HL-60 (cell line): ENCODE results near the gene ARR3.
"Not testable (repeated sequence)": the region's sequence is repeated elsewhere in the genome, so short reads cannot be mapped to it uniquely, and the experiment has no call there.

Experiments used
- DNase-seq, 2 experiments: peaks; one replicate each; pipeline ENCODE4 v3.0.0-alpha.2; 2010 to 2020; ENCODE audit warnings: low read depth in 1 of 2, low spot score in 1 of 2
- H3K27ac ChIP-seq: fragments of 250-450 bp; sonication (Bioruptor Pico); replicated peaks from 2 replicates; pipeline ENCODE4 v1.5.1; 2020; ENCODE audit warnings: mild to moderate bottlenecking, moderate library complexity
- H3K27me3 ChIP-seq: fragments of 250-450 bp; sonication (Bioruptor Pico); 2 replicates; pipeline ENCODE4 v1.5.1; 2021; ENCODE audit warnings: mild to moderate bottlenecking, moderate library complexity; ENCODE audit not compliant: insufficient read depth, poor library complexity, severe bottlenecking
- H3K4me3 ChIP-seq: replicated peaks from 2 replicates; pipeline ENCODE4 v1.5.1; 2011; ENCODE audit warnings: mild to moderate bottlenecking, control low read depth, low read length; ENCODE audit not compliant: insufficient read depth
- CTCF ChIP-seq: IDR thresholded peaks from one replicate; pipeline ENCODE4 v1.5.1; 2011; ENCODE audit warnings: low read length, control low read depth, inconsistent platforms; ENCODE audit not compliant: insufficient read depth
- GABPA ChIP-seq: IDR thresholded peaks from 2 replicates; pipeline ENCODE4 v1.6.1; 2012; ENCODE audit warnings: low read depth
- POLR2AphosphoS5 ChIP-seq: IDR thresholded peaks from 2 replicates; pipeline ENCODE4 v1.6.1; 2012; ENCODE audit warnings: low read depth
- REST ChIP-seq: IDR thresholded peaks from 2 replicates; pipeline ENCODE4 v1.6.1; 2012; ENCODE audit warnings: low read depth; ENCODE audit not compliant: insufficient replicate concordance
- SPI1 ChIP-seq: IDR thresholded peaks from 2 replicates; pipeline ENCODE4 v1.6.1; 2012; ENCODE audit warnings: low read depth, mild to moderate bottlenecking, borderline replicate concordance

Gene ARR3

GRCh38 chrX:70262952-70263567 is 5.1 kb upstream of the ARR3 start:
- no peaks in the 10 kb centered on the region for H3K27me3 ChIP-seq
- peak in 1 of 2 experiments; percentile 30 for DNase-seq
- TF ChIP-seq CTCF: peak; percentile 23
- TF ChIP-seq GABPA: no peak
- TF ChIP-seq REST: no peak
- no peak overlapping the region for H3K27ac ChIP-seq
- H3K4me3 ChIP-seq: no peak overlapping the region

GRCh38 chrX:70264784-70265183 is 3.4 kb upstream of the ARR3 start:
- DNase-seq: no peak
- Histone ChIP-seq H3K4me3 (no peak overlapping the region), H3K27me3 (no peaks in the 10 kb centered on the region), H3K27ac (no peak overlapping the region)
- TF ChIP-seq REST (peak; percentile 89), GABPA (no peak)

GRCh38 chrX:70274029-70274428 is 5.9 kb downstream of the ARR3 start:
- not testable (repeated sequence) for H3K4me3 ChIP-seq, H3K27me3 ChIP-seq, DNase-seq, H3K27ac ChIP-seq

GRCh38 chrX:70279081-70279480 is 10.9 kb downstream of the ARR3 start:
- no peak overlapping the region for H3K4me3 ChIP-seq
- TF ChIP-seq CTCF (no peak), POLR2AphosphoS5 (no peak), GABPA (no peak), SPI1 (no peak), REST (no peak)
- no peak overlapping the region for H3K27ac ChIP-seq
- DNase-seq: no peak
- H3K27me3 ChIP-seq: no peaks in the 10 kb centered on the region
